Measurements from ENCODE around the gene ZNHIT2.

DNA sequence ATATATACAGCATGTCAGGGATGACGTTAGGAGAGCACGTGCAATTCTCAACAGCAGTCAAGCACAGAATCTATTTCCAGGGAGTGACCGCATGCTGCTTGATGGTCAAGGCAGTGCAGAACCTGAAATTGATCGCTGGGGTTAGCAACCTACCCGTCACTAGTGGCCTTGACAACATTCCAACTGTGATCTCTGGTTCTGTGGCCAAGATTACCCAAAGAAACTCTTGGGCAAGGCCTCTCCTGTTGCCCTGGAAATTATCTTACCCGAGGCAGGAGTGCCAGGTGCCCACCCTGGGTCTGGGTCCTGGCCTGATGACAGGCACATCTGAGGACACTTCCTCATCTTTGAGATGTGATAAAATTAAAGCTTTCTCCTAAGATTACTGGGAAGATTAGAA is 3.7 kb downstream of the ZNHIT2 start:
- TF ChIP-seq, protein P1, sequence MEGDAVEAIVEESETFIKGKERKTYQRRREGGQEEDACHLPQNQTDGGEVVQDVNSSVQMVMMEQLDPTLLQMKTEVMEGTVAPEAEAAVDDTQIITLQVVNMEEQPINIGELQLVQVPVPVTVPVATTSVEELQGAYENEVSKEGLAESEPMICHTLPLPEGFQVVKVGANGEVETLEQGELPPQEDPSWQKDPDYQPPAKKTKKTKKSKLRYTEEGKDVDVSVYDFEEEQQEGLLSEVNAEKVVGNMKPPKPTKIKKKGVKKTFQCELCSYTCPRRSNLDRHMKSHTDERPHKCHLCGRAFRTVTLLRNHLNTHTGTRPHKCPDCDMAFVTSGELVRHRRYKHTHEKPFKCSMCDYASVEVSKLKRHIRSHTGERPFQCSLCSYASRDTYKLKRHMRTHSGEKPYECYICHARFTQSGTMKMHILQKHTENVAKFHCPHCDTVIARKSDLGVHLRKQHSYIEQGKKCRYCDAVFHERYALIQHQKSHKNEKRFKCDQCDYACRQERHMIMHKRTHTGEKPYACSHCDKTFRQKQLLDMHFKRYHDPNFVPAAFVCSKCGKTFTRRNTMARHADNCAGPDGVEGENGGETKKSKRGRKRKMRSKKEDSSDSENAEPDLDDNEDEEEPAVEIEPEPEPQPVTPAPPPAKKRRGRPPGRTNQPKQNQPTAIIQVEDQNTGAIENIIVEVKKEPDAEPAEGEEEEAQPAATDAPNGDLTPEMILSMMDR (IDR thresholded peaks at IDR 0.05) = no peak
- no peak for TF ChIP-seq POLR2A (IDR thresholded peaks at IDR 0.05)
